Measurements from ENCODE around the gene KLF3. TPM values are rescaled to one million over a fixed set of nuclear protein-coding genes. Genes with fewer than 3 reads are reported as not detected.
A peak's percentile ranks its signal among the peaks of the same experiment; 100 is the strongest.

Gene KLF3
- total and polyA plus RNA-seq, 9 of the 15 experiments (the other 6 are each of a cell fraction or from before 2014, with no cell fraction given), result 9.9 to 47.2 (median 18.1) TPM

GRCh38 chr4:38672397-38673129 lies 8.6 kb downstream of the KLF3 start (continued):
- no peak for TF ChIP-seq CREB5 (CRISPR knock-in tag; IDR thresholded peaks at IDR 0.05)
- no peak for TF ChIP-seq ZNF79 (CRISPR knock-in tag; IDR thresholded peaks at IDR 0.05; ENCODE audit: low read depth)
- TF ChIP-seq SAP30 (IDR thresholded peaks at IDR 0.05; ENCODE audit: borderline replicate concordance, insufficient read depth, low read depth, low read length, poor library complexity, severe bottlenecking), result no peak
- no peak for TF ChIP-seq CBX5 (IDR thresholded peaks at IDR 0.05; ENCODE audit: borderline replicate concordance, low read depth)
- TF ChIP-seq, protein P1, sequence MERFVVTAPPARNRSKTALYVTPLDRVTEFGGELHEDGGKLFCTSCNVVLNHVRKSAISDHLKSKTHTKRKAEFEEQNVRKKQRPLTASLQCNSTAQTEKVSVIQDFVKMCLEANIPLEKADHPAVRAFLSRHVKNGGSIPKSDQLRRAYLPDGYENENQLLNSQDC (CRISPR knock-in tag; IDR thresholded peaks at IDR 0.05), result no peak
- TF ChIP-seq, protein P2, sequence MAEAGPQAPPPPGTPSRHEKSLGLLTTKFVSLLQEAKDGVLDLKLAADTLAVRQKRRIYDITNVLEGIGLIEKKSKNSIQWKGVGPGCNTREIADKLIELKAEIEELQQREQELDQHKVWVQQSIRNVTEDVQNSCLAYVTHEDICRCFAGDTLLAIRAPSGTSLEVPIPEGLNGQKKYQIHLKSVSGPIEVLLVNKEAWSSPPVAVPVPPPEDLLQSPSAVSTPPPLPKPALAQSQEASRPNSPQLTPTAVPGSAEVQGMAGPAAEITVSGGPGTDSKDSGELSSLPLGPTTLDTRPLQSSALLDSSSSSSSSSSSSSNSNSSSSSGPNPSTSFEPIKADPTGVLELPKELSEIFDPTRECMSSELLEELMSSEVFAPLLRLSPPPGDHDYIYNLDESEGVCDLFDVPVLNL (CRISPR knock-in tag; IDR thresholded peaks at IDR 0.05; ENCODE audit: low read depth), result no peak
- no peak for TF ChIP-seq FOXM1 (IDR thresholded peaks at IDR 0.05; ENCODE audit: low read depth)
- TF ChIP-seq FOXM1 (CRISPR knock-in tag; IDR thresholded peaks at IDR 0.05; ENCODE audit: low read depth), result no peak
- TF ChIP-seq POLR2A (conservative IDR thresholded peaks at IDR 0.05), result peak; percentile 31; the same call in 1 of the 2 replicates
- TF ChIP-seq ZNF3 (CRISPR knock-in tag; IDR thresholded peaks at IDR 0.05), result no peak
- TF ChIP-seq ZNF175 (CRISPR knock-in tag; IDR thresholded peaks at IDR 0.05; ENCODE audit: low read depth), result no peak
- no peak for TF ChIP-seq RAD51 (IDR thresholded peaks at IDR 0.05; ENCODE audit: borderline replicate concordance, low read depth)
- peak; percentile 17; the same call in 1 of the 2 replicates for TF ChIP-seq PML (IDR thresholded peaks at IDR 0.05; ENCODE audit: low read length)
- TF ChIP-seq CREM (IDR thresholded peaks at IDR 0.05; ENCODE audit: low read depth), result no peak
- TF ChIP-seq FOXK1 (CRISPR knock-in tag; IDR thresholded peaks at IDR 0.05; ENCODE audit: borderline replicate concordance), result no peak
- no peak for TF ChIP-seq KAT2B (IDR thresholded peaks at IDR 0.05; ENCODE audit: low read depth, low read length)
- no peak for TF ChIP-seq ZBED1 (IDR thresholded peaks at IDR 0.05)
- TF ChIP-seq DPF2 (IDR thresholded peaks at IDR 0.05), result no peak
- TF ChIP-seq CBFB (CRISPR knock-in tag; IDR thresholded peaks at IDR 0.05), result no peak
- TF ChIP-seq GABPB1 (CRISPR knock-in tag; IDR thresholded peaks at IDR 0.05), result no peak
- TF ChIP-seq U2AF2 (optimal IDR thresholded peaks at IDR 0.05; ENCODE audit: low read depth, low read length), result no peak
- no peak for TF ChIP-seq USF1 (CRISPR knock-in tag; IDR thresholded peaks at IDR 0.05)
- no peak for TF ChIP-seq SMAD1 (IDR thresholded peaks at IDR 0.05; ENCODE audit: low read depth, low read length, partially characterized antibody)
- TF ChIP-seq GTF2E2 (tag; IDR thresholded peaks at IDR 0.05), result no peak
- TF ChIP-seq NFRKB (IDR thresholded peaks at IDR 0.05; ENCODE audit: low read depth), result peak; percentile 40; the same call in 1 of the 2 replicates
- TF ChIP-seq CEBPG (CRISPR knock-in tag; IDR thresholded peaks at IDR 0.05), result no peak
- no peak for TF ChIP-seq CEBPG (tag; conservative IDR thresholded peaks at IDR 0.05 in 1 of 2, IDR thresholded peaks at IDR 0.05 in 1 of 2)
- TF ChIP-seq SUPT5H (IDR thresholded peaks at IDR 0.05), result peak; percentile 60; the same call in 1 of the 2 replicates
- TF ChIP-seq CCAR2 (IDR thresholded peaks at IDR 0.05; ENCODE audit: low read depth, low read length), result no peak

Data from K562 (cell line).